Myocyte (in vitro differentiated cells): ENCODE results near the gene ASCC2. TPM values are rescaled to one million over a fixed set of nuclear protein-coding genes. Genes with fewer than 3 reads are reported as not detected.
A peak's percentile ranks its signal among the peaks of the same experiment; 100 is the strongest.
"Not testable (repeated sequence)": the region's sequence is repeated elsewhere in the genome, so short reads cannot be mapped to it uniquely, and the experiment has no call there.

Experiments used
- DNase-seq: peaks from one replicate; pipeline ENCODE4 v3.0.0-alpha.2; 2012; ENCODE audit warnings: low read depth
- total RNA-seq: library from RNA; depleted of rRNA; stranded (reverse); fragments of >200 nt; gene quantifications from 2 replicates; pipeline ENCODE4 v1.2.3, GENCODE V29; 2014

Gene ASCC2
- total RNA-seq, 1 donor from 2014 or later: 20.1 TPM

DNA sequence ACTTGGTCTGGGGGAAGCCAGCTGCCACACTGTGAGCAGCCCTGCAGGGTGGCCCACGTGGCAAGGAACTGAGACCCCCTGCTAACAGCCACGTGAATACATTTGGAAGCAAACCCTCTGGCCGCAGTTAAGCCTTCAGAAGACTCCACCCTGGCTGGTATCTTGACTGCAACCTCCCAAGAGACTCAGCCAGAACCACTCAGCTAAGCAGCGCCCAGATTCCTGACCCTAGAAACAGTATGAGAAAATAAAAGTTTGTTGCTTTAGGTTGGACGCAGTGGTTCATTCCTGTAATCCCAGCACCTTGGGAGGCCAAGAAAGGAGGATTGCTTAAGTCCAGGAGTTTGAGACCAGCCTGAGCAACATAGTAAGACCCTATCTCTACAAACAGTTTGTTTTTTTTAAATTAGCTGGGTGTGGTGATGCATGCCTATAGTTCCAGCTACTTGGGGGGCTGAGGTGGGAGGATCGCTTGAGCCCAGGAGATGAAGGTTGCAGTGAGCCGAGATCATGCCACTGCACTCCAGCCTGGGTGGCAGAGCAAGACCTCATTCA, 79.9 kb downstream of the ASCC2 start:
- no peak for DNase-seq

- DNase-seq: no peak
Measured at GRCh38 chr22:29757096-29757495, 81.0 kb downstream of the ASCC2 start.

- DNase-seq: no peak
Measured at GRCh38 chr22:29756341-29756740, 81.7 kb downstream of the ASCC2 start.

DNA sequence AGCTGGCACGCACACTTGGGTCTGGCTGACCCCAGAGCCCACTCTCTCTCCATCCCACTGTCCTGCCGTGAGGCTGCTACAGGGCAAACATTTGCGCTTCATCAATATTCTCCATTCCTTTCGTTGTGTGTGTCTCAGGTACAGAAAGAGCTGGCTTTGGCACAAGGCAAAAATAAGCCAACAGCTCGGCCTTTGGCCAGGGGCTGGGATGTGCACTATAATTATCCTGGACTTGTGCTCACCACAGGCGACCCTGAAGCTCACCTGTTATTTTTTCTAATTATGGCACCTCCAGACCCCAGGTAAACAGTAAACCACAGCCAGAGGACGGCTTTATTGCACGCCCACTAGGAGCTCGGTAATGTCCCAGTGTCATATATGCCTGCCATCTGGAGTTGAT, 82.2 kb downstream of the ASCC2 start:
- peak; percentile 22 for DNase-seq

- not testable (repeated sequence) for DNase-seq
Measured at GRCh38 chr22:29754658-29755395, 83.2 kb downstream of the ASCC2 start.

DNA sequence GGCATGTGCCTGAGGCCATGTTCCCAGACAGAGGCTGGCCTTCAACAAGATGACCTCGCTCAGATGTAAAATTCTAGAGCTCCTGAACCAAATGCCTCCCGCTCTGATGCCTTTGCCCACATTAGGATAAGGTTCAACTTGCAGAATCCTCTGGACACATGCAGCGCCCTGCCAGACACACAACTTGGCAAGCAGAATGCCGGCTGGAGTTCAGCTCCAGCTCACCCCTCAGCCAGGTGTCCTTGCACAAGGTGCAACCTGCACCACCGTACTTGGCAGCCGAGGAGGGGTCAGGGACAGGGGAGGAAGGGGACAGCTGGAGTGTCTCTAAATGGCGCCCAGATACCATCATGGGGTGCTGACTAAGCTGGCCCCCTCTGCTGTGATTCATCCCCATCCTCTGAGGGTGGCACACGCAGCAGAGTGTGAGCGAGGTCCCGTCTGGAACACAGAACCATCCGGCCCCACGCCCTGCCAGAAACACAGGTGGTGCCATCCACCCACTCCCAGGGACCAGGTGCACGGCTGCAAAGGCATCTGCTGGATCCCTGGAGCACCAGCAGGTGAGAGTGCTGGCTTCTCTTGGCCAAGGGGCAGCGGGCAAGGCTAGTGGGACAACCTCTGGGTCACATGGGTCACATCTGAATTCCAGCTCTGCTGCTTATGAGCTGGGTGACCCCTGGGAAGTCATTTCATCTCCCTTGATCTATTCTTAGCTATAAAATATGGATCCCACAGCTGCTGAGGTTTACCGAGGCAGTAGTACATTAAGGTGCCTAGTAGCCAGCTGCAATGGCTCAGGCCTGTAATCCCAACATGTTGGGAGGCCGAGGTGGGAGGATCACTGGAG, 84.0 kb downstream of the ASCC2 start:
- peak; percentile 78 for DNase-seq

DNA sequence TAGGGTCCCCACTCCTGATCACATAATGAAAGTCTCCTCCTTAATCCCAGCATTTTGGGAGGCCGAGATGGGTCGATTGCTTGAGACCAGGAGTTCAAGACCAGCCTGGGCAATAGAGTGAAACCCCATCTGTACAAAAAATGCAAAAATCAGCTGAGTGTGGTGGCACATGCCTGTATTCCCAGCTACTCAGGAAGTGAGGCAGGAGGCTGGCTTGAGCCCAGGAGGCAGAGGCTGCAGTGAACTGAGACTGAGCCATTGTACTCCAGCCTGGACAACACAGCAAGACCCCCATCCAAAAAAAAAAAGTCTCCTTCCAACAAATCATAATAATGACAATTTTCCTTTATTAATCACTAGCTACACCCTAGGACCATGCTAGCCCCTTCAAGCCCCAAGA, 86.4 kb downstream of the ASCC2 start:
- DNase-seq: no peak

DNA sequence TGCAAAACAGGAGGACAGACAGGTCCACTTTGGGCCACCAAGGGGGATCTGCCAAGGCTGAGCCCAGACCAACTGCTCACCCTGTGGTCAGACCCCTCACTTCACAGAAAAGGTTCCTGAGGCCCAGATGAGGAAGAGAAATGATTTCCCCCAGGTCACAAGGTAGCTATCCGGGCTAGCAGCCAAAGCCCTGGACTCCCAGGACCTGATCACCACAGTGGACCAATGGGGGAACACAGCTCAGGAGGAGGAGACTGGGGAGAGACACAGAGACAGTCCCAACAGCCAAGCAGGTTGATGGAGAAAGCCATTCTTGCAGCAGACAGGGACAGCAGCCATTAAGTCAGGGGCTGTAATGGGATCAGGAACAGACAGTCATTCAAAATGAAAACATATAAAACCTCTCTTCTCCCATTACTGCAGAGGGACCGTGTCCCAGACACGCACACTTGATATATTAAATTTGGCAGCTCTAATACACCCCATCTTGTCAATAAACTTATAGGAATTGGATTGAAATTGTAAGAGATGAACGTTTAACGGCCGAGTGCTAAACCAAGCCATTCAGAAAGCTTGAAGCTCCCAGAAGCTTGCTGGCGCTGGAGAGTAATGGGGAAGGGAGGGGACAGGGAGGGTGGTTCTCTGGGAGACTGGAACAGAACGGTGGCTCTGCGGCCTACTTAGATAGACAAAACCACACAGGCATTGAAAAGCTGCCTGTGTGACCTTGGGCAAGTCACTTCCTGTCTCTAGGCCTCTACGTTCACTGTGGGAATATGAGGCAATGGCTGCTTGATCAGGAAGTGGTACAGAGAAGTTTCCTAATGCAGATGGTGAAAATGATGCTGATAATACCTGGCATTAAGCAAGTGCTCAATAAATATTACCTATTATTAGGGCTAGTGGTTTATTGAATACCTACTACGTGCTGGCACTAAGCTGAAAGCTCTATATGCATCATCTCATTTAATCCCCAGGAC, 87.2 kb downstream of the ASCC2 start:
- no peak for DNase-seq

- DNase-seq: no peak
Measured at GRCh38 chr22:29750029-29750428, 88.0 kb downstream of the ASCC2 start.

GRCh38 chr22:29748248-29748893, 89.7 kb downstream of the ASCC2 start:
- DNase-seq: peak; percentile 94

GRCh38 chr22:29747832-29748231, 90.2 kb downstream of the ASCC2 start:
- DNase-seq: peak; percentile 16

- peak; percentile 96 for DNase-seq
Measured at GRCh38 chr22:29744902-29745301, 93.2 kb downstream of the ASCC2 start.

- no peak for DNase-seq
Measured at GRCh38 chr22:29742326-29742725, 95.7 kb downstream of the ASCC2 start.

GRCh38 chr22:29741926-29742325, 96.1 kb downstream of the ASCC2 start:
- DNase-seq: no peak

DNA sequence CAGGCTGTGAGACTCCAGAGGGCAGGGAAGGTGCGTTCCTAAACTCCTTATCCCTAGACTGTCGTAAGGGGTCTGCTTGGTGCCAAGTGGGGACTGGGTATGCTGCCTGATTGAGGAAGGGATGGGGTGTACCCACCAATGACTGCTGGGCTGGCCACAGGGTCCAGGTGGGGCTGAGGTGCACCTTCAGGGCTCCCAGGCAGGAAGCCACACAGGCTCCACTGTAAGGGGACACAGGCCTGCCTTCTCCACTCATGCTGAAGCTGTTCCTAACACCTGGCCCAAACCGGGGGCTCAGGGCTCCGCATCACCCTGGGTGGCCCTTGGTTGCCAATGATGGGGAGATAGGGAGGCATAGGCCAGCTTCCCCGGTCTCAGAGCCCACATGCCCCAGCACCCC, 97.9 kb downstream of the ASCC2 start:
- DNase-seq: no peak

GRCh38 chr22:29739346-29739875, 98.7 kb downstream of the ASCC2 start:
- DNase-seq: no peak
